ENCODE measurements around the gene RNF186.
"Not testable (repeated sequence)": the region's sequence is repeated elsewhere in the genome, so short reads cannot be mapped to it uniquely, and the experiment has no call there.

The RNF186 gene, protein sequence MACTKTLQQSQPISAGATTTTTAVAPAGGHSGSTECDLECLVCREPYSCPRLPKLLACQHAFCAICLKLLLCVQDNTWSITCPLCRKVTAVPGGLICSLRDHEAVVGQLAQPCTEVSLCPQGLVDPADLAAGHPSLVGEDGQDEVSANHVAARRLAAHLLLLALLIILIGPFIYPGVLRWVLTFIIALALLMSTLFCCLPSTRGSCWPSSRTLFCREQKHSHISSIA

DNA sequence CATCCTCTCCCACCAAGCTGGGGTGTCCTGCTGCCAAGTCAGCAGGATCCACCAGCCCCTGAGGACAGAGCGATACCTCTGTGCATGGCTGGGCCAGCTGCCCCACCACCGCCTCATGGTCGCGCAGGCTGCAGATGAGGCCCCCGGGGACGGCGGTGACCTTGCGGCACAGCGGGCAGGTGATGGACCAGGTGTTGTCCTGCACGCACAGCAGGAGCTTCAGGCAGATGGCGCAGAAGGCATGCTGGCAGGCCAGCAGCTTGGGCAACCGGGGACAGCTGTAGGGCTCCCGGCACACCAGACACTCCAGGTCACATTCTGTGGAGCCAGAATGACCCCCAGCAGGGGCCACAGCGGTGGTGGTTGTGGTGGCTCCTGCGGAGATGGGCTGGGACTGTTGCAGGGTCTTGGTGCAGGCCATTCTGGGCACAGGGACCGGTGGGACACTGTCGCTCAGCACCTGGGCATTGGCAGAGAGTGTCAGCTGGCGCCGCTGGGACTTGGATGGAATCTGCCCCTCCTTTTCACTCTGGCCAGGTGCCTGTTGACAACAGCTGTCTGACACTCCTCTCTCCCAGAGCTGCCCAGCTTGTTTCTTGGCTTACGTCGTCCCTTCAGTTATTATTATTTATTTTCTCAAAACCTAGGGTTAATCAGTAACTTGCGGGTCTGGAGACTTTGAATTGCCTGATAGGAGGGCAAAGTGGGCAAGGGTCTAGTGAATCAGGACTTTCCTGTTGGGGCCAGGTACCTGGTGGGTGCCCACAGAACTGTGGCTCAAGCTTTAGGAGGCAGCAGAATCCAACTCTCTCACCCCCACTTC is at the start of gene RNF186:
Gene RNF186, minus strand, starts transcription at position 603 of the 823 bp plus-strand sequence. Its CDS starts 182 bp downstream, at position 421.
- no peak for DNase-seq

DNA sequence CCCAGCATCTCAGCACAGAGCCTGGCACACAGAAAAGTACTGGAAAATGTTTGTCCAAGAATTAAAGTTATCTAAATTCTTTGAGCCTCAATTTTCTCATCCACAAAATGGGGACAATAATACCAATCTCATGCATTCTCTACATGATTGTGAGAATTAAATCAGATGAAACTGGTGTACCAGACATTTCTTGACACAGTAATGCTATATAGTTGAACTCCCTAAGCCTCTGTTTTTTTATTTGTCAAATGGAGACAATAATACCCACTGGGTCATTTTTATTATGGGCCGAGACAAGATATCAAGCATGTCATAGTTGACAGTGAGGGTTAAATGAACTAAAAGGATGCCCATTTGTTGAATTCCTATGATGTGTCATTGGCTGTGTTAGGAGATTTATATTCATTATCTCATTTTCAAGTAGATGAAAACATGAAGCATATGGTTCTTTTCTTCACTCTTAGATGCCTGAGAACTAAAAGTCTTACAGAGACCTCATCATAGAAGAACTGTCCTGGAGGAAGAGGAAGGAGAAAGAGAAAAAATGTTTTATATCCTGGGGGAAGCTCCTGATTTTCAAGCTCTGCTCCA is 49.6 kb upstream of the RNF186 start:
- DNase-seq: no peak

- no peak for DNase-seq
These were observed 47.9 kb upstream of the RNF186 start for GRCh38 chr1:19862944-19863343.

DNA sequence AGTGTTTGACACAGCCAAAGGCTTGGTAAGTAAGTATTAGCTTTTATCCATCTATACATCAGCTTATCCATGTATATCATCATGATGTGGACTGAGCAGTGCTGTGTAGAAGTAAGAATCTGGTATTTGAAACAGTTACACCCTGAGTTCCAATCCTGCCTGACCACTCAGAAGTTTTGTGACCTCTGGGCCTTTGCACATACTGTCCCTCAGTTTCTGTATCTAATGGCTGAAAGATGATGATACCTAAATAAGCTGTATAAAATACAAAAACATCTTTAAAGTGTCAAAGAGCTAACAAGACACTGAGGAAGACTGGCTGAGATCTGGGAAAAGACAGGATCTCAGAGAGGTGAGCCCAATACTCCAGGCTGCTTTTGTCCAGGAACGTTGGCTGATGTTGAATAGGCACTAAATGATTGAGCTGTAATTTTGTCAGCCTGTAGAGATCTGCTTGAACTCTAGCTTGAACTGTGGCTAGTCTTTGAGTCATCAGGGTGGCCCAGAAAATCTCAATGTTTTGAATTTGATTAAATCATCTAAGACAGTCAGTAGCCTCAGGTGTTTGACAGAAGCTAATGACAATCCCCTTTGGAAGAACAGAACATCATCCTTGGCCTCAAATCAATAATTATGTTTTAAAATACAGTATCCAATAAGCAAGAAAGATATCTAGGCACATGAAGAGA is 46.9 kb upstream of the RNF186 start:
- DNase-seq: no peak

GRCh38 chr1:19861034-19861433 is 46.0 kb upstream of the RNF186 start:
- DNase-seq: no peak

GRCh38 chr1:19860418-19860817 is 45.3 kb upstream of the RNF186 start:
- no peak for DNase-seq

DNA sequence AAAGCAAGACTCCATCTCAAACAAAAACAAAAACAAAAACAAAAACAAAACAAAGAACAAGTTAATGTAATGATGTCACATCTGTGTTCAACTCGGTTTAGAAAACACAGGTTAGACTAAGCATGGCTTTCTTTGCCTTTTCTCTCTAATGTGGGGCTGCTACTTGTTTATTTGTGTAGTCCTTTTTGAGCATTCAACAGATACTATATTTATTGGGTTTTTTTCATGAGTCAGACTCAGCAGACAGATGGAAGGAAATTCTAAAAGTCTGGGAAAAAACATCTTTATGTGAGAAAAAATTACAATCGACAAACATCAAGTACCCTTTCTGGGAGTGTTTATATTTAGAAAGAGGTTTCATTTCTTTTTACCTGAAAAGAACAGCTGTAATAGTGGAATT is 44.8 kb upstream of the RNF186 start:
- DNase-seq: no peak

- no peak for DNase-seq
These were observed 43.8 kb upstream of the RNF186 start for GRCh38 chr1:19858893-19859292.

- DNase-seq: no peak
These were observed 39.8 kb upstream of the RNF186 start for GRCh38 chr1:19854866-19855265.

DNA sequence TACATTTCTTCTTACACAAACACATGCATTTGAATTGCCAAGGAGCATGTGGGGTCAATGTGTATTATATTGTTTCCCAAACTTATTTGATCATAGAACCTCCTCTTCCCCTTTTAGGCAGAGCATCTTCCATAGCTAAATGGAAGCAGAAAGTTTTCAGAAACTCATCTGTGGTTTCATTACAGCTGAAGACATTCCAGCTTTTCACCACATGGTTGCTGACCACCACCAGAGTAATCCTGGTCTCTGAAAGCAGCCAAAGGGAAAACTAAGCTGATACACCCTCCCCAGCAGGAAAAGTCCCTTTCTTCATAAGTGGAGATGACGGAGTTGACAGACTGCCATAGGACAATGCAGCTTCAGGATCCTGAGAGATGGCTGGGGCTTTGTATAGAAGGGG is 37.0 kb upstream of the RNF186 start:
- peak; percentile 41 for DNase-seq

GRCh38 chr1:19850214-19850613 is 35.1 kb upstream of the RNF186 start:
- DNase-seq: no peak

- DNase-seq: not testable (repeated sequence)
These were observed 34.2 kb upstream of the RNF186 start for GRCh38 chr1:19849307-19849706.

DNA sequence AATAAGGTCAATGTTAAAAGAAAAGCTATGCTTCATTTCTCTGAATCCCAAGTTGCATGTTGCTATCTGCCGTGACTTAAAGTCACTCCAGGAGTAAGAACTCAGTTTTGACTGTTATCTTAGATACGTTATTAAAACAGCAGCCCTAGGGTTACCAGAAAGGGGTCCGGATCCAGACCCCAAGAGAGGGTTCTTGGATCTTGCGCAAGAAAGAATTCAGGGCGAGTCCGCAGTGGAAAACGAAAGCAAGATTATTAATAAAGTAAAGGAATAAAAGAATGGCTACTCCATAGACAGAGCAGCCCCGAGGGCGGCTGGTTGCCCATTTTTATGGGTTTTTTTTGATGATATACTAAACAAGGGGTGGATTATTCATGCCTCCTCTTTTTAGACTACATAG is 32.3 kb upstream of the RNF186 start:
- DNase-seq: not testable (repeated sequence)

DNA sequence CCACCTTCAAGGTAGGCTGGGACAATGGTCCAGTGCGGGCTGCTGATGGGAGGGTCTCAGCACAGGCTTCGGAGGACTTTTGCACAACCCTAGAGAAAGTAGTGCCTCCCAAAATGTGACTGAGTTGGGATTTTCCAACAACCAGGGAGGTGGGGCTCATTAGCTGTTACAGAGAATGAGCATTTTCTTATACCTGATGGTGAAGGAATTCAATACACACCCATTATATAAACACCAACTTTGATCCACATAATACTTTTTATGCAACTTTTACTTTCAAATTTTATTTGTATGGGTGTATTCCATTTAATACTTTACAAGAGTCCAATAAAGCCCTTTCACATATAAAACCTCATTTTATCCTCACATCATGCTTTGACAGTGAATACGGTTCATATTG is 31.3 kb upstream of the RNF186 start:
- DNase-seq: no peak

- DNase-seq: no peak
These were observed 30.5 kb upstream of the RNF186 start for GRCh38 chr1:19845555-19845954.

GRCh38 chr1:19844731-19845495 is 29.8 kb upstream of the RNF186 start:
- DNase-seq: no peak

- peak; percentile 25 for DNase-seq
These were observed 25.1 kb upstream of the RNF186 start for GRCh38 chr1:19840228-19840627.

DNA sequence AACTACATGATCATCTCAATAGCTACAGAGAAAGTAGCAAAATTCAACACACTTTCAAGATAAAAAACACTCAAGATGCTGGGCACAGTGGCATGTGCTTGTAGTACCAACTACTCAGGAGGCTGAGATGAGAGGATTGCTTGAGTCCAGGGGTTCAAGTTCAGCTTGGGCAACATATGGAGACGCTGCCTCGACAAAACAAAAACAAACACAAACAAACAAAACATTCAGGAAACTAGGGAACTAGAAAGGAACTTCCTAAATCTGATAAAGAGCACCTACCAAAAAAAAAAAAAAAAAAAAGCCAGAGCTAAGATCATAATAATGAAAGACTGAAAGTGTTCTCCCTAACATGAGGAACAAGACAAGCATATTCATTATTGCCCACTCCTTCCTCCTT is 22.8 kb upstream of the RNF186 start:
- DNase-seq: no peak

GRCh38 chr1:19835578-19835977 is 20.5 kb upstream of the RNF186 start:
- no peak for DNase-seq

DNA sequence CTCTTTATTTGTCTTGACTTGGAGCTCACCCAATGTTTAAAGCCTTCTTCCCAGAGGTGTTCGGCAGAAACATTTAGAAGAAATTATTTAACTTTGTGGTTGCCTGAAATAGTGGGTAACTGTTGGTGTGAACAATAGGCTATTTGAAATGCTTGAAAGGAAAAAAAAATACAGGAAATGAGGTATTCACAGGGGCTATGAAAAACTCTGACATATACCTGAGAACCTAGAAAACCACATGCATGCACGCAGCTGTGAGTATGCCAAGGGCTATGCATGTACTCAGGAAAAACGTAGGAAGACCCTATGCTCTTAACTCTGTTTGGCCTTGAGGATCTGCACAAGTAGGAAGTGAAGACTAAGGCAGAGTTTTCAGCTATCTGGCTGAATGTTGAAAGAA is 16.4 kb upstream of the RNF186 start:
- DNase-seq: no peak

DNA sequence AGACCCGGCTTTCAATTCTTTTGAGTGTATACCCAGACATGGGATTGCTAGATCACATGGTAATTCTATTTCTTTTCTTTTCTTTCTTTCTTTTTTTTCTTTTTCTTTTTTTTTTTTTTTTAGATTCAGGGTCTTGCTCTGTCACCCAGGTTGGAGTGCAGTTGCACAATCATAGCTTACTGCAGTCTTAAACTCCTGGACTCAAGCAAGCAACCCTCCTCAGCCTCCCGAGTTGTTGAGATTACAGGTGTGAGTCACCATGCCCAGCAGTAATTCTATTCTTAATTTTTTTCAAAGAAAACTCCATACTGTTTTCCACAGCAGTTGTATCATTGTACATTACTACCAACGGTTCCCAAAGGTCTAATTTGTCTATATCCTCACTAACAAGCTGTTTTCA is 13.5 kb upstream of the RNF186 start:
- no peak for DNase-seq

- DNase-seq: no peak
These were observed 10.2 kb upstream of the RNF186 start for GRCh38 chr1:19825298-19825697.

- DNase-seq: no peak
These were observed 9.5 kb upstream of the RNF186 start for GRCh38 chr1:19824541-19824940.
